Fibroblast of skin of right biceps (primary cell): ENCODE data around the gene GCG.
A peak's percentile ranks its signal among the peaks of the same experiment; 100 is the strongest.

ENCODE experiments used
- DNase-seq: peaks from one replicate; pipeline ENCODE4 v3.0.0-alpha.2; 2013

The GCG gene

DNA sequence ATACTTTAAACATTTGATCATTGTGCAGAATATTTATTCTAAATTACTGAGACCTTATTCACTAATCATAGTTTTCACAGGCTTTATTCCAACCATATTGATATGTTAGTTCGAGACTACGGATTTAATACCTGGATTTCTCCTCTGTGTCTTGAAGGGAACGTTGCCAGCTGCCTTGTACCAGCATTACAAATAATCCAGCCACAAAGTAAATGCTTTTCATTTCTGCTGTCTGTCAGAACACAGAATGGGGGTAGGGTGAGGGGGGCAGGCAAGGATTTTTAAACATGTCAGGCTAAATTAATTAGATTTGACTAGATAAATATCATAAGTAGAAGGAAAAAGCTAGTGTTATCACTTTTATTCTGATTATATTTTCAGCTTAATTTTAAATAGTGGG lies 3.1 kb downstream of the GCG start:
- no peak for DNase-seq

DNA sequence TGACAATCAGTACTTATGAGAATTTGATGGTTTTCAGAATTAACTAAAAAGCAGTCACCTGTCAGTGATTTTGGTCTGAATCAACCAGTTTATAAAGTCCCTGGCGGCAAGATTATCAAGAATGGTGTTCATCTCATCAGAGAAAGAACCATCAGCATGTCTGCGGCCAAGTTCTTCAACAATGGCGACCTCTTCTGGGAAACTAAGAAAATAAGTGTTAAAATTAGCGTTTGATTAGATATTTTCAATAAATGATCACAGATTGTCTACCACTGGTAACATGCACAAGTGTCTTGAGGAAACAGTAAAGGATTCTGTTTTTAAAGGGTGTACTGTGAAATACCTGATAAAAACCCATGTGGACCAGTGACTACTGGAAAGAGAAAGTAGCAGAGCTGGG lies 8.1 kb downstream of the GCG start:
- DNase-seq = no peak

DNA sequence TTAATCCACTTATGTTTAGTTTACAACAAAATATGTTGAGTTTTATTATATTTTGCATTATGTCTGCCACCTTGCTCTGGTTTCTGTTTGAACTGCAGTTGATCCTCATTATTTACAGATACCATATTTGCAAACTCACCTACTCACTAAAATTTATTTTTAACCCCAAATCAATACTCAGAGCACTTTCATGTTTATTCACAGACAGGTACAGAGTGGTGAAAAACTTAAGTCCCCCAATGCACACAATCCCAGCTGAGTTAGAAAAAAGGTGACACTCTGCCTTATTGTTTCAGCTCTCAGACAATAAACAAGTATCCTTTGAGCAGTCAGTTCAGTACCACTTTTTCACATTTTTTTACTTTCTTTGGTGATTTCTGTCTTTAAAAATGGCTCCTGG lies 13.7 kb downstream of the GCG start:
- no peak for DNase-seq

DNA sequence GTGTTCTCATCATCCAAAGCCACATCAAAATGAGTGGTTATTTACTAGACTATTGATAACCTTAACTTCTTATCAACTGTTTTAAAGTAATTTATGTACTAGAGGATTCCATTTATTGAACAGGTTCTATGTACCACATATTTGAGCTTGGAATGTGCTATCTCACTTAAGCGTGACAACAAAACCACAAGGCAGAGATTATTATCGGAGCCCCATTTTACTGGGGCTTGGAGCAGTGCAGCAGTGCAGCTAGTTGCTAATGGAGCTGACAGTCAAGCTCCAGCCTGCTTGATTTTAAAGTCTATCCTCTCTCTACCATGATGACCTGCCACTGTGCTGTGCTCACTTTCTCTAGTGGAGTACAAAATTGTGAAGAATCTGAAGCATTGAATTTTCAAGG lies 24.6 kb downstream of the GCG start:
- no peak for DNase-seq

DNA sequence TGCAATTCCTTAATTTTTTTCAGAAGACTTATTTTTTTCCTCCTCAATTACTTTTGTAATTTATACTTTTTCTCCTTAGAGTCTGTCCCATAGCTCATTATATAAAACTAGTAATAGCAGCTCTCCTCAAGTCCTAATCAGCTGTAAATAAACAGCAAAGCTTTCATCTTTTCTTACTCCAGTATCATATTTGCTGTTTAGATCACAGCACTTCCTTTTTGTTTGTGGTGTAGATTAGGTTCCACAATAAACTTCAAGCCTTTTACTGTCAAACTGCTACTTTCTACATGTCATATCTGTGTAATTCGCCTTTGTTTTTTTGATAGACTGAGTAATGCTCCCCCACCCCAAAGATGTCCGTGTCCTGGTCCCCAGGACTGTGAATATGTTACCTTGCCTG lies 25.5 kb downstream of the GCG start:
- DNase-seq = no peak

DNA sequence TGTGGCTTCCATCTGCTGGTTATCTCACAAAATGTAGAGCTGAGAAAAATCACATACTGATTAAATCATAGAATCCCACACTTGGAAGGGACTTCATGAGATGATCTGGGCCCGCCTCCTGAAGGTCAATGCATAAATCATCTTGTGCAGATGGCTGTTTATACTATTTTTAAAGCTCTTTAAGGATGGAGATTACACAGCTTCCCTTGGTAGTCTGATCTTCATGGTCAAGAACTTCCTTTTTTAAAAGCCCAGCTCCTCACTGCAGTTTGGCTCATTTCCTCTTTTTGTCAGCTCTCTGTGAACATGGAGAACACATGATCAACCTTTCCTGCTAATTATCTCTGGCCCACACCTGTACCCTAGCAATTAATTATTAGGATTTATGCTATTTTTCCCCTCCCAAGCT lies 25.9 kb downstream of the GCG start:
- peak; percentile 29 for DNase-seq

DNA sequence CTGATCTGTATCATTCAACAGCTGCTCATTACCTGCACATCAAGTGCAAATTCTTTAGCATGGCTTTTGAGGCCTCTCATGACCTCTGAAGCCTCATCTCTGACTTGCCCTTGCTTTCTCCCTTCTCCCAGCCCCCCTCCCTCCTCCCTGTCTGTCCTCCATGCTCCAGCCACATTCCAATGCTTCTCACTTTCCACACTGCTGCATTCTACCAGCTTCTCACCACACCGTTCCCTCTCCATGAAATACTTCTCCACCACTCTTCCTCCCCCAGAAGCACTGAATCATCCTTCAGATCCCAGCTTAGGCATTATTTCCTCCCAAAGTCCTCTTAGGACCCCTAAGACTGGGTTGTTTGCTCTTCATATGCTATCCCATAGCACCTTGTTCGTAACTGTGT lies 26.9 kb downstream of the GCG start:
- DNase-seq = peak; percentile 54

DNA sequence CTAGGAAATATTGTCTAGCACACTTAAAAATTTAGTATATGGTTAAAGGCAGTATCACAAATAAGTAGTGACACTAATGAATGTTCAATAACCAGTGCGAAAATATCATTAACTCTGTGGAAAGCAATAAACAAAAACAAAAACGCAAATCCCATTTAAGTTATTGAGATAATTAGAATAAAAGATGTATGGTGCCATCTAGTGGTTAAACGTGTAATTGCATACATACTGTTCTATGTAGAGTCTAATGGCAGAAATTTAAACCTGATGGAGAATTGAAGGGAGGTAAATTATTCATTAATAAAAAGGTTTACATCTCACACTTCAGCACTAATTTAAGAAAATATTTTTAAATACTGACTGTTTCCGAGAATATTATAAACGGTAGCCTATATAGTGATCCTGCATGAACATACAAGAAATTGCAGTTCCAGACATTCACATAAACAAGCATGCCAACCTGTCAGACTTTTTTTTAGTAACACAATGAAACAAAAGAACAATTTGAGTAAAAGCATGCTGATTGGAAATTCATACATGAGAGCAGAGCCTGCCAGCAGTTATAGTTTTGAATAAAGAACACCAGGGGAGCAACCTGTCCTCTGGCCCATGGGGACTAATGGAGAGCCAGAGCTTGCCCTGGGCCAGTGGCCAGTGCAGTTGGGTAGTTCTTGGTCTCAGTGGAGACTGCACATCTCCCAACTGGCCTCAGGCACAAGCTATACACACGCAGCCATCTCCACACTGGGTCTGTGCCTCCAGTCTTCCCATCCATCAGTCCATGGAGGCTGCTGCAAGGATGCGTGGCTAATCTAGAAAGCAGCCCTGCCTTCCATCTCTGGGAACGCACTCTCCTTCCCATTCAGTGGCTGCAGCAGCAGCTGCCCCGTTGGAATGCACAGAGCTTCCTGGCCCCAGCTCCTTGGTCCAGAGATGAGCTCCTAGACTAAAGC lies 28.0 kb downstream of the GCG start:
- peak; percentile 51 for DNase-seq

DNA sequence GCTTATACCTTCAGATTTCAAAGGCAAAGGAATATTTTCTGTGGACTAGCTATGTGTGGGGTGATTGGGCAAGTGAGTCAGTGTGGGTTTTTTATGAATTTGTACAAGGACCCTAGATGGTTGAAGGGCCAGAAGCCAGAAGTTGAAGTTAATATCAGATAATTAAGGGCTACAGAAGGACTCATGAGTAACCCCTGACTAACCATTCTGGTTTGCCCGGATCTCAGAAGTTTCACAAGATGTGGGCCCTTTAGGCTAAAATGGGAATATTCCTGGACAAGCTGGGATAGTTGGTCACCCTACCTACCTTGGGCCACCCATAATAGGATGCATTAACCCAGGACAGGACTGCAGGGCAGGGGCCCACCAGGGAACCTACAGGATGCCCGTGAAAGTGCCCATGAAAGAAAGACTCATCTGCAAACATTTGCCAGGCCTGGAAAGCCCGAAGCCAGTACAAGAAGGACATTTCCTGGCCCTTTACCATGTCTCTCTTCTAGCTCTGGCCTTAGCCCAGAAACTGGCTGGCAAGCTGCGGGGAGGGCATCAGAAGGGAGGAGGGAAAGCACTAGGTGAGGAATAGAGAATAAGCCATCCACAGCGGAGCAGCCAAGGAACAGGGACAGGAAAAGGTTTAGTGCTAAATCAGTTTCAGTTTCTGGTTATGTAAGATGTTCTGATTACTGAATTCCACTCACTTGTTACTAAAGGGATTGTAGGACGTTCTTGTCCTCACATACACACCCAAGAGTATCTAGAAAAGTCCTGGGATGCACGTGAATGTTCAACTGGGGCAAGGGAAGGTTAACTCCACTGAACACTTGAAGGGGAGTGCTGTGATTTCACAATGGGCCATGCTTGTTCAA lies 33.6 kb downstream of the GCG start:
- DNase-seq = peak; percentile 82

DNA sequence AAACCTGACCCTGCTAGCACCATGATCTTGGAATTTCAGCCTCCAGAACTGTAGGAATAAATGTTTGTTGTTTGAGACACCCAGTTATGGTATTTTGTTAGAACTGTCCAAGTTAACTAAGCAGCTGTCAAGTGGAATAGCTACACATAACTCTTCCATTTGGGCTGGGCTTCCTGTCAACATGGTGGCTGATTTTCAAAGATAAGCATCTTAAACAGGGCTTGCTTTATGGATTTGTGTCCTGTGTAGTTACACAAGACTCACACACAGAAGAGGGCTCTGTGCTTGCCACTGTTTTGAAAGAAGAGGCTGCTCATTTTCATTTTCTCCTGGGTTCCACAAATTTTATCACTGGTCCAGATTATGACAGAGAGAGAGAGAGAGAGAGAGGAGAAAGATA lies 35.7 kb downstream of the GCG start:
- DNase-seq = peak; percentile 5

DNA sequence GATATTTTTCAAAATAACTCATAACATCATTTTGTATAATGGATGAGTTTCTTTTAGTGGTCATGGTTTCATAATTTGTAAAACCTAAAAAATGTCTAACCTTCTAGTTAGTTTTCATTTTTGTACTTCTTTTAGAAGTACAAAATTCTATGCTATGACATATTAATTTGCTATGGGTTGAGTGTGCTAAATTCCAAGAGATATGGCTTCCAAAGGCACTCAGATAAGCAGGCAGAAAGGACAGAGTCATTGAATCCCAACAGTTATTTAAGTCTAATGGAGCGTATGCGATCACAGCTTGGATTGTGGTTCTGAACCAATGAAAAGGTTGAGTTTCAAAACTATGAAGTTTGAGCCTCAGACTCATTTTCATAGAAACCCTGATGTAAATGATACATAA lies 37.0 kb downstream of the GCG start:
- DNase-seq = no peak

DNA sequence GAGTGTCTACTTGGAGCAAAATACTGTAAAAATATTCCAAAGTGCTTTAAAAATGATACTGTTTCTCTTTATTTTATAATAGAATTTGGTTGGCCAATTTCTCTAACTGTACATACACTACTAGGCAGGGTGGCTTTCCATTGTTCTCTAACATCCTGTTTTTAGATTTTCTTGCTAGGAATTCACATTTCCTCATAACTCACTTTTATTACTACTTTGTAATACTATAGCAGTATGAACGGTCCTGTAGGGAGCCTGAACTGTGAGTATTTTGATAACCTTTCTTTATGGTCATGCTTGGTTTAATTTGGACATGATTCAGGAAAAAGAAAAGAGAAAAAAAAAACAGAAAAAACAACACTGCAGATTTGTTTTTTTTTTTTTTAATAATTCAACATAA lies 37.8 kb downstream of the GCG start:
- peak; percentile 23 for DNase-seq

DNA sequence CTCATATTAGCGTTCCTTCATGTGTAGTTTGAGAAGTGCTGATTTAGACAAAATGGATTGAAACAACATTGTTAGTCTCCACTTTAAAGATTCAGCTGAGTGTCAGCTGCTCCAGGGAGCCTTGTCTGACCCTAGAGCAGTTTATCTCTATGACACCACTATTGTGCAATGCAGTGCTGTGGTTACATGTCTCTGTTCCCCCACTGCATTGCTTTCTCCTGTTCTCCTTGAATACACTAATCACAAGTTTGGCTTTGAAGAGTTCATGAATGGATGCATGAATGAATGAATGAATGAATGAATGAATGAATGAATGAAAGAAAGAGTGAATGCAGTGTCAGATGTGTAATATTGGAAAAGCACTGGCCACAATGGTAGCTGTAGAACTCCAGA lies 38.3 kb downstream of the GCG start:
- peak; percentile 74 for DNase-seq

DNA sequence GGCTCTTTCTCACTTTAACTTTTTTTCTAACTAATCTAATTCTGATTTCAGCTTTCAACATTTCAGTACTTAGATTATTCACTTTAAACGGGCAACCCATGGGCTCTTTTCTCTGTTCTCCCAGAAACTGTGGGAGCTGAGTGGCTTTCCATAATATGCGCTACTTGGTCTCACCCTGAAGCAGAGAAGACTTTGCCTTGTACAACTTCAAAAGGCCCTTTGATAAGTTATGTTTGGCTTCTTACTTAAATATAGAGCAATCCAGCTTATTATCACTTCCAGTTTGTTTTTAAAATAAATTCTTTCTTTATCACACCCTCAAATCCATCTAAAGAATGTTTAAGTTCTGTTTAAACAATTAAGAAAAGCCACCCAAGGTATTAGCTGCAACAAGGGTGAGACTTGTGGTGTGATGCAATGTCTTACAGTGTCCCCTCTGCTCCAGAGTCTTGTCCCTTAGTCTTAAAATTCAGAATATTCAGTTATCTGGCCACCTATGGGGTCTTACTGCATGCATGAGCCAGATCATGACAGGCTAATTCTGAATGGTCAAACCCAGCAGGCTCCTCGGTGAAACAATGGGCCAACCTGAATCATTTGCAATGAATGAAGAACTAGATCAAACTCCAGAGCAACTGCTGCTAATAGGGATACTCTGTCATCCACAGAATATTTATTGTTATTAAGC lies 38.8 kb downstream of the GCG start:
- no peak for DNase-seq

DNA sequence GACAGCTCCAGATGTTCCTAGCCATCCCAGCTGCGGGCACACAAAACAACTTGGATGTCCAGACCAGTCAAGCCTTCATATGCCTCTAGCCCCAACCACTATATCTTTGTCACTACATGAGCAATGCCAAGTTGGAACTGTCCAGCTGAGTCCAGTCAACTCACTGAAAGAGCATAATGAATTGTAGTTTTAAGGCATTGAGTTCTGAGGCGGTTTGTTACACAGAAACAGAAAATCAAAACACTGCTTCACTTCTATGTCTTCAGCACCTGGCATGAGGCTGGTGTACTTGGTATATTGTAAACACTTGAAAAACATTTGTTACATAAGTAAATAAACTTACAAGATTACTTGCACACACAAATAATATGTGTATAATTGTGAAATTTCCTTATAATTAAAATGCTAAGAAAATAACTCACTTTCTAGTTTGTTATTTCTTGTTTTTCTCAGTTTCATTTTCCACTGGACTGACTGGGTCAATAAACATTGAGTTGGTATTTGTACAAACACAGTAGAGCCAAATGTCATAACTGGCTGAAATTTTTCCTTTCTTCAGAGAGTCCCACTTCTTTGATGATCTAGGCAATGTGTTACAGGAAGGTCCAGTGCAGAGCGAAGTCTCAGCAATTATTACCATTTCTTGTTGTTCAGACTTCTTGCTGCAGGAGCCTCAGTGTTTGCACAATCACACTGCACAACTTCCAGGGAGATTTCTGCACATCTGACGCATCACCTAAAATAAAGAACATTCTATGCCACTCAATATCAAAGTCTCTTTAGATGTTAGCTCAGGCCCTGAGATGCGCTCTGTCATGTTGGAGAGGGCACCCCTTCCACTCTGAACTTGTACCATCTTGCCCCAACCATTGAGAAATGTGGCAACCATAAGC lies 39.8 kb downstream of the GCG start:
- DNase-seq = no peak

DNA sequence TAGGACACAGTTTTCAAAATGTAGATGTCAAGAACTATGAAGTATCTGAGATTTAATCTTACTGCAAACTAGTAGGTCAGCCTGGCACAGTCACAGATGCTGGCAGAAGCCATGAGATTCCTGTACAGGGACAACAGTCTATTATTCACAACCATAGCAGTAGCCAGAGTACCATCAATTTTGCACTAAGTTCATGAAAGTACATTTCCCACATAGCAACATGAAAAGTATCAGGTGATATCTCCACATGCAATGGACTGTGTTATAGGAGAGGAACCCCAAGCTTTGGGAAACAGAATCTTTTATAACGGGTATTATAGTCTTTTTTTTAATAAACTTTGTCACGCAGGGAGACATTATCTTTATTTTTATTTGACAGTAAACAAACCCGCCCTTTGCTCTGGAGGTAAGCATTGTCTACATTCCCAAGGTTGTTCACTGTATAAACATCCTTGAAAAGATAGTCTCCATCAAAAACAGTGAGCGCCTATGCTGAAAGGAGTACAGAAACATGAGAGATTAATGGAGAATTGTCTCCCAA lies 44.6 kb downstream of the GCG start:
- DNase-seq = no peak

DNA sequence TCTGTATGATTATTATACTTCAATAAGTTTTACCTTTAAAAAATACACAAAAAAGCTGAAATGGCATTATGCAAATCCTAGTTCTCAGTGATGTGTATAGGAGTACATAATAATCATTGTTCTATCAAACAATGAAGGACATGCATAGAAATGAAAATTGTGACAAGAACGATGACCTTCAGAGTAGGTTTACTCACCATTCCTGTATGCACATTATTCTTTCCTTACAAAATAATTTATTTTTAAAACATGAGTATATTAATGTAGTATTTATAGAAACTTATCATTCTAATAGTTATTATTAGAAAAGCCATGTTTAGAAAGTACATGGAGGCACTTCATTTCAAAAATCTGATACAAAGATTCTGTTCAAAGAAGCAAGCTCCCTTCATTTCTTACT lies 45.3 kb downstream of the GCG start:
- no peak for DNase-seq

DNA sequence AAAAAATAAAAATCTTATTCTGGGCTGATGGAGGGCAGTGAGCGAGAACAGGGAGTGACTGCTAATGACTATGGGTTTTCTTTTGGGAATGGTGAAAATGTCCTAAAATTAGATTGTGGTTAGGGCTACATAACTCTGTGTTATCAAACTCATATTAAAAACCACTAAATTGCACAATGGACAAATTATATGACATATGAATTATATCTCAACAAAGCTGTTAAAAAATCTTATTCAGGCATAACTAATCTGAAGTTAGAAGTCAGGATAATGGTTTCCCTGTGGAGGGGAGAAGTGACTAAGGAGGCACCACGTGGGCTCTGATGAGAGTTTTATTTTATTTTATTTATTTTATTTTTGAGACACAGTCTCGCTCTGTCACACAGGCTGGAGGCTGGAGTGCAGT lies 45.9 kb downstream of the GCG start:
- peak; percentile 71 for DNase-seq

DNA sequence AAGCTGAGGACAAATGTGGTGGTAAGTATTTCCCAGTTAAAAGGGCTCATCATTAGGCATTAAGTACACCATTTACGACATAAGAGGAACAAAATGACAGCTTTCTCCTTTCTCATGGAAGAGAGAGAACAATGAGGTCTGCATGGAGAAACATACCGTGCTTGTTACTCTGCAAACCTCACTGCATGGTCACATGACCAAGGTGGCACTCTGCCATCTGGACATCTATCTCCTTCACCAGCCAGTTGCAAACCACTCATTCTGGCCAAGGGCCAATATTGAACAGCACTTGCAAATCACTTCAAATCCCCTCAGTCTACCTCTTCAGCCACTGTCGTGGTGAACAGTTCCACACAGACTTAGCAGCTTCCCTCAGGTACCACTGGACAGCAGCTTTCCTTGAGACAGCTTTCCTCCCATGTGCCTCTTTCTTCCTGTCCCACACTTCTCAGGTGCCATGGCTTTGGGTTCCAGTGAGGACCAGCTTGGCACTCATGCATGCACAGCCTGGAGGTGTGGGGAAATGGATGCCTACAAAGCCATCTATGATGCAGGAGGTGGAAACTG lies 48.5 kb downstream of the GCG start:
- DNase-seq = peak; percentile 8

DNA sequence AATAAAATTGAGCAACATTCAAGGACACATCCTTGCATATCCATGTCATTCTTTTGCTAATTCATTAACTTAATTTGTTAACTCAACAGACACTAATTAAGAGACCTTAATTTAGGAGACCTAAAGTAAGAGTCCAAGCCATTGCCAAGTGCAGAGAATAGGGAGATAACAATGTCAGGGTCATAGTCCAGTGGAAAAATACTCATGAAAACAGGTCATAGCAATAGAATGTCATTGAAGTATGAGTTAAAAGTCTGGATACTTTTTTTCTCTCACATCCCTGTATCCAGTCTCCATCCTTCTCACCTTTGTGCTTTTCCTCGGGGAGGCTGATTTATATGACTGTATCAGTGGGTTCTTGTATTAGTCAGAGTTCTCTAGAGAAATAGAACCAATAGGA lies 51.5 kb downstream of the GCG start:
- no peak for DNase-seq

DNA sequence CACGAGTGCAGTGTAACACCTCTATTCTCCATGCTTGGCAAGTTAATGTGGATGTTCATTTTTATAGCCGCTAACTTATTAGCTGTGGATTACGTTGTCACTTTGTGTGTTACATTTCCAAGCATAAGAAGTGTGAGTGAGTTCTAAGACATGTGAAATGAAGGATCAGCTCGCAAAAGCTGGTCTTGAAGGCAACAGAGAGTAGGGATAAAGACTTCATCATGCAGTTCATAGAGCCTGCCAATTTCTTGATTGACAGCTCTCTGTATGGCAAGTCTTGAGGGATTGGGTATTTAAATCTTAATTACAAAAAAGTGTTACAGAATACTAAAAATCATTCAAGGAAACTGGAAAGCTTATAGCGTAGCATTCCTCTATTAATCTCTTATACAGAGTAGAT lies 52.2 kb downstream of the GCG start:
- no peak for DNase-seq
